Measurements from ENCODE around the gene PRSS36. TPM values are rescaled to one million over a fixed set of nuclear protein-coding genes. Genes with fewer than 3 reads are reported as not detected.

Gene PRSS36
- total RNA-seq, 1 donor from 2014 or later = 1.3 TPM

DNA sequence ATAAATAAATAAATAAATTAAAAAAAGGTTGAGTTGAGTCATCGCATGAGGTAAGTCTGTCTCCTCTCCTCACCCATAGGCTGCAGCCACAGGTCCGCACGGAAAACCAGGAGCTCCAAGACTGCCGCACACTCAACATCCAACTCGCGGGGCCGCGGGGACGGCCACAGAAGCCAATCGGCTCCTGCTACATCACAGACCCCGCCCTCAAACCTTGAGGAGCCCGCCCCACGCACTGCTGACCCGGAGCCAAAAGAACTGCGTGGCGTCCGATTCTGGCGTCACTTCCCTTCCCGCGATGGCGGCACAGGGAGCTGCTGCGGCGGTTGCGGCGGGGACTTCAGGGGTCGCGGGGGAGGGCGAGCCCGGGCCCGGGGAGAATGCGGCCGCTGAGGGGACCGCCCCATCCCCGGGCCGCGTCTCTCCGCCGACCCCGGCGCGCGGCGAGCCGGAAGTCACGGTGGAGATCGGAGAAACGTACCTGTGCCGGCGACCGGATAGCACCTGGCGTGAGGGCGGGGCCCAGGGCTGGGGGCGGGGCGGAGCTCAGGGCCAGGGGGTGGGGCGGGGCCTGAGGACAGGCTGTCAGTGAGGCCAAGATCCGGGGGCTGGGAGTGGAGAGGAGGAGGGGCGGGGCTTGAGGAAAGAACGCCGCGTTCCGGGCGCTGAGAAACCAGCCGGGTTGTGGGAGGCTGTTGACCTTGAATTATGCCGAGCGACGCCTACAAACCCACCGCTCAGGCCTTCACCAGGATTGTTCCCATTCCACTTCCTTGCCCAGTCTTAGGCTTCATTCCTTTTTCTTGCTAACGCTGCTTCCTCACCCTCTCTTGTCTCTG, 32.3 kb downstream of the PRSS36 start, which contains the start of gene KAT8:
Gene KAT8 (plus strand): TSS at position 281 of the 839 bp plus-strand sequence. CDS start 18 bp downstream, at position 299.
- peak; percentile 87 for DNase-seq (ENCODE audit: low read depth)
- H3K4me3 ChIP-seq (ENCODE audit: low read depth, low read length) = peak within 1 kb of the TSS; percentile 82
- TF ChIP-seq, protein P1, sequence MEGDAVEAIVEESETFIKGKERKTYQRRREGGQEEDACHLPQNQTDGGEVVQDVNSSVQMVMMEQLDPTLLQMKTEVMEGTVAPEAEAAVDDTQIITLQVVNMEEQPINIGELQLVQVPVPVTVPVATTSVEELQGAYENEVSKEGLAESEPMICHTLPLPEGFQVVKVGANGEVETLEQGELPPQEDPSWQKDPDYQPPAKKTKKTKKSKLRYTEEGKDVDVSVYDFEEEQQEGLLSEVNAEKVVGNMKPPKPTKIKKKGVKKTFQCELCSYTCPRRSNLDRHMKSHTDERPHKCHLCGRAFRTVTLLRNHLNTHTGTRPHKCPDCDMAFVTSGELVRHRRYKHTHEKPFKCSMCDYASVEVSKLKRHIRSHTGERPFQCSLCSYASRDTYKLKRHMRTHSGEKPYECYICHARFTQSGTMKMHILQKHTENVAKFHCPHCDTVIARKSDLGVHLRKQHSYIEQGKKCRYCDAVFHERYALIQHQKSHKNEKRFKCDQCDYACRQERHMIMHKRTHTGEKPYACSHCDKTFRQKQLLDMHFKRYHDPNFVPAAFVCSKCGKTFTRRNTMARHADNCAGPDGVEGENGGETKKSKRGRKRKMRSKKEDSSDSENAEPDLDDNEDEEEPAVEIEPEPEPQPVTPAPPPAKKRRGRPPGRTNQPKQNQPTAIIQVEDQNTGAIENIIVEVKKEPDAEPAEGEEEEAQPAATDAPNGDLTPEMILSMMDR (conservative IDR thresholded peaks at IDR 0.05; ENCODE audit: low read depth, low read length) = no peak

DNA sequence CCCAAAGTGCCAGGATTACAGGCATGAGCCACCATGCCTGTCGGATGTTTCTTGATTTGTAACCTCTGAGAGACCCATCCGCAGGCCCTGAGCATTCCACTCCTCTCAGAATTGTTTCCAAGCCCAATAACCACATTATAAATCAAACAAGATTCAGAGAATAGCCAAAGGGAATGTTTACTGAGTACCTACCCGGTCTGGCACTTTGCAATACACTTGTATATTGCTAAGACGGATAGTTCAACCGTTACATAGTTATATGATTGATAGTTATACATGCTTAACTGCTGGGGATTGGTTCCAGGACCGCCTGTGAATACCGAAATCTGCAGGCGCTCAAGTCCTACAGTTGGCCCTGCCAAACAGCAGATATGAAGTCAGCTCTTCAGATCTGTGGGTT, 35.4 kb downstream of the PRSS36 start:
- no peak for DNase-seq (ENCODE audit: low read depth)

DNA sequence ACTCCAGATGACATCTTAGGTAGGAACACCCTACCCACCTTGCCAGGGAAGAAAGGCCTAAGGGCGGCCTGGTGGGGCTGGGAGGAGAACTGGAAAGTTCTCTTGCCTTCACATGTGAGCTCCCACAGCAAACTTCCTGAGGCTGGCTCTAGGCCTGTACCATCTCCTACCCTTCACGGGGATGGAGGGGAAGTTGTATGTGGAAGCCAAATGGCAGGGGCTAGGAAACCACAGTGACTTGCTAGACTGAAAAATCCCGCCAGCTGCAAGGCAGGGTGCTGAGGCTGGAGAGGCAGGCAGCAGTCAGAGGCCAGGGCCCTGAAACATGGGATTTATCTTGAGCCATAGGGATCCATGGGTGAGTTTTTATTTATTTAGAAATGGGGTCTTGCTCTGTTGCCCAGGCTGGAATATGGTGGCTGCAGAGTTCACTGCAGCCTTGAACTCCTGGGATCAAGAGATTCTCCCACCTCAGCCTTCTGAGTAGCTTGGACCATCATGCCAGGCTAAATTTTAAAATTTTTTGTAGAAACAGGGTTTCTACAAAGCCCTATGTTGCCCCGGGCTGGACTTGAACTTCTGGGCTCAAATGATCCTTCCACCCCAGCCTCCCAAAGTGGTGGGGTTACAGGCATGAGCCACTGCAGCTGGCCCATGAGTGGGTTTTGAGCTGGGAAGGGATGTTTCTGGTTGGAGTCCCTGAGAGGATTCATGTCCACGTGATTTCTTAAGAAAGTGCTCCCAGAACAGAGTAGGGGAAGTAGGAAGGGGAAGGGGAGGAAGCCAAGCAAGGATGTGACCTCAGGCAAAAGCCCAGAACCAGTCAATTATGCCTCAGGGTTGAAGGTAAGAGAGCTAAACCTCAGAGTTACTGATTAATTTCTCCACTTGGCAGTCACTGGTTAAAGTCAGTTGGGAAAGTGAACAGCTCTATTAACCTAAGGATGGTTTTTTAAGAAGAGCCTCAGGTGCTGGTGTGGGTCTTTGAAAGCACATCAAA, 36.4 kb downstream of the PRSS36 start:
- TF ChIP-seq, protein P1 (conservative IDR thresholded peaks at IDR 0.05; ENCODE audit: low read depth, low read length) = no peak

More for the DNA sequence above, 35.4 kb downstream of the PRSS36 start:
- no peak overlapping the region for H3K4me3 ChIP-seq (ENCODE audit: low read depth, low read length)
- TF ChIP-seq, protein P1 (conservative IDR thresholded peaks at IDR 0.05; ENCODE audit: low read depth, low read length) = no peak

DNA sequence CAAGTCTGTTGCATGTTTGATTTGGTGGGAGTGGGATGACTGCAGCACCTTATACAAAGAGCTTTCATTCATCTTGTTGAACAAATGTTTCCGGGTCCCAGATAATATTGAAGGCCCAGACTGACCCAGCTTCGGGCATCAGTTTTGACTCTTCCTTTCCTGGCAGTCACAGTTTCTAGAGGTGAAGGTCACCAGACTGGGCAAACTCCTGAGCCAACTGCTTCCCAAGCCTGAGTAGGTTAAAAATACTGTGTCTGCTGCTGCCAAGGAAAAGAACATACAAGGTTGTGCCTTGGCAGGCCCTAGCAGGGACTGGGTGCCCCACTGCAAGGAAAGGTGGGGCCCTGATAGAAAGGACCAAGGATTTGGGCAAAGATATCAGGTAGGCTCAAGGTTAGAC, 37.2 kb downstream of the PRSS36 start:
- no peak for DNase-seq (ENCODE audit: low read depth)
- TF ChIP-seq, protein P1 (conservative IDR thresholded peaks at IDR 0.05; ENCODE audit: low read depth, low read length) = no peak
- no peak overlapping the region for H3K4me3 ChIP-seq (ENCODE audit: low read depth, low read length)

More for the DNA sequence above, 36.4 kb downstream of the PRSS36 start:
- H3K4me3 ChIP-seq (ENCODE audit: low read depth, low read length) = no peak overlapping the region
- DNase-seq (ENCODE audit: low read depth) = peak; percentile 89

DNA sequence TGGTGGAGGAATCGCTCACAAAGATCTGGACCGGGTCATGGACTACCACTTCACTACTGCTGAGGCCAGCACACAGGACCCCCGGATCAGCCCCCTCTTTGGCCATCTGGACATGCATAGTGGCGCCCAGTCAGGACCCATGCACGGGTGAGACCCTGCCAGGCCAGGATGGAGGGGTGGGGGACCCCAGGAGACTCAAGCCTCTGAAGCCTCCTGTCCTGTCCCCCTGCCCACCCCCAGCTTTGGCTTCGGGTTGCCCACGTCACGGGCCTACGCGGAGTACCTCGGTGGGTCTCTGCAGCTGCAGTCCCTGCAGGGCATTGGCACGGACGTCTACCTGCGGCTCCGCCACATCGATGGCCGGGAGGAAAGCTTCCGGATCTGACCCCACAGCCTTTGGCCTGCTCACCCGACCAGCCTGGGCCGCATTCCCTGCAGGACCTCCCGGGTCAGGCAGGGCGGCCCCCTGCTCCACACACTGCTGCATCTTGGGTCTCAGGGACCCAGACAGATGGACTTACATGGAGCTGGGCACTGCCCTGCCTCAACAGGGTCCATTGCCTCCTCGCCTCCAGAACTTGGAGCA, 37.9 kb downstream of the PRSS36 start:
- TF ChIP-seq, protein P1 (conservative IDR thresholded peaks at IDR 0.05; ENCODE audit: low read depth, low read length) = no peak
- H3K4me3 ChIP-seq (ENCODE audit: low read depth, low read length) = no peak overlapping the region
- DNase-seq (ENCODE audit: low read depth) = no peak

All from epithelial cell of proximal tubule (primary cell).